Glomerular endothelial cell (primary cell): ENCODE measurements around the gene ALLC. TPM values are rescaled to one million over a fixed set of nuclear protein-coding genes. Genes with fewer than 3 reads are reported as not detected.

Experiments used
- DNase-seq: peaks from one replicate; pipeline ENCODE4 v3.0.0-alpha.2; 2011; ENCODE audit warnings: low read depth, low spot score; ENCODE audit errors: extremely low read depth
- total RNA-seq: library from RNA; depleted of rRNA; stranded (reverse); fragments of >200 nt; gene quantifications from 2 replicates; pipeline ENCODE4 v1.2.3, GENCODE V29; 2015

Gene ALLC
- total RNA-seq, 1 donor from 2014 or later: not detected

DNA sequence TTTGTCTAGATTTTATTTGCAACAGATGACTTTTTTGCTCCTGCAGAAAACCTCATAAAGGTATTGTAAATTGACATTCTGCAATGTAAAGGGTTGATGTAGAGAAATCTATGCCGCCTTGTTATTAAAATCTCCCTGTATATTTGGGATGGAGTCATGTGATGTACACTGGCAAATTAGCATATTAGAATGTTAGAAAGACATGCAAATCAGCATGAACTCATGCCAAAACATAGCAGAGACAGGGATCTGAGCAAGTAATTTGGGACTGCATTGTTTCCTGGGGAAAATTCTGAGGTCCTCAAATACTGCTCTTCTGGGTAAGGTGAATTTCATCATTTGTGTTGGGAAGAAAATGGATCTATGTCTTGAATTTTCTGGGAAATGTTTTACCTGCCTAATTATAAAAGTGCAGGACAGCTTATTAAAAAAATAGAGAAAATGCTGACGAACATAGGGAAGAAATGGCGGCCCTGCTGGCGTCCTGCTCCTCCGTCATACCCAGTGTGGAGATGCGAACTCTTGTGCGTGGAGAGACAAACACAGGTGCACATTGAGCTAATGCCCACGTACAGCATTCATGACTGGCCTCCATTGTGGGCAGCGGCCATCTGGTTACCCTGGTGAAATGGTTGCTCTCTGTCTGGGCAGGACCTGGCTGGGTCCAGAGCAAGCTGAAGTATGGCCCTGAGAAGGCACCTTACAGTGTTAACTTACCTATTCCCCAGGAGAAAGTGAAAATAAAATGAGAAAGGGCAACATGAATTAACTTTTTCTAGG is 16.3 kb downstream of the ALLC start:
- no peak for DNase-seq

- DNase-seq: no peak
Observed at GRCh38 chr2:3675687-3676086, 17.7 kb downstream of the ALLC start.

- no peak for DNase-seq
Observed at GRCh38 chr2:3677436-3677835, 19.4 kb downstream of the ALLC start.

- no peak for DNase-seq
Observed at GRCh38 chr2:3678212-3678611, 20.2 kb downstream of the ALLC start.

- DNase-seq: no peak
Observed at GRCh38 chr2:3679180-3679579, 21.2 kb downstream of the ALLC start.

- DNase-seq: no peak
Observed at GRCh38 chr2:3679616-3680393, 21.8 kb downstream of the ALLC start.

GRCh38 chr2:3680548-3681345 is 22.7 kb downstream of the ALLC start:
- DNase-seq: no peak

DNA sequence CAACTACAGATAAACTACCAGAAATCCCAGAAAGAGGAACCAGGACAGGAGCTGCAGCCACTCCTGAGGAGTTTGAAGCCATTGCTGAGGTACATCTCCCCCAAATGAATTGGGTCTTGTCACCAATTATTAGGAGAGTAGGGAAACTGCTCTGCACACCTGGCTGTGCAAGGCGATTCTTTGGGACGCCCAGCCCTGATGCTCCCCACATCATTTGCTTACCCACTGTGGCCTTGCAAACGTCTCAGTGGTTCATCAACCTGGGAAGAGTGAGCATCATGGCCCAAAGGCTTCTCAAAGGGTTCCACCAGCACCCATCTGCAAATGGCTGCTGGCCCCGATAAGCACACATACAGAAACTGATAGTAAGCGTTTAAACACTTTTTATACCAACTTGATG is 23.6 kb downstream of the ALLC start:
- DNase-seq: no peak

DNA sequence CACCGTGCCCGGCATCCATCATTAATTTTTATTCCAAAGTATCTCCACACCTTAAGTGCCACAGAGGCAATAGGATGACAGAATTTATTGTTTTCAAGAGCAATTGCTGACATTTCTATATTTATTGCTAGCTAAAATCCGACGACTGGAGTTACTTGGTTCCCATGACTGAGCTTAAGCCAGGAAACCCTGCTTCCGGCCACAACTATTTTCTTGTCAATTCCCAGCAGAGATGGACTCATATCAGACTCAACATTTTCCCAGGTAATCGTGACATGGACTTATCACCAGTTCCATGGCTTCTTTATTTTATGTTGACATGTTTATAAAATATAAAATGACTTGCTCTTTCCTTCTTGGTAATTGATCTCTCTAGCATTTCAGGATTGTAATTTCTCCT is 24.8 kb downstream of the ALLC start:
- no peak for DNase-seq

DNA sequence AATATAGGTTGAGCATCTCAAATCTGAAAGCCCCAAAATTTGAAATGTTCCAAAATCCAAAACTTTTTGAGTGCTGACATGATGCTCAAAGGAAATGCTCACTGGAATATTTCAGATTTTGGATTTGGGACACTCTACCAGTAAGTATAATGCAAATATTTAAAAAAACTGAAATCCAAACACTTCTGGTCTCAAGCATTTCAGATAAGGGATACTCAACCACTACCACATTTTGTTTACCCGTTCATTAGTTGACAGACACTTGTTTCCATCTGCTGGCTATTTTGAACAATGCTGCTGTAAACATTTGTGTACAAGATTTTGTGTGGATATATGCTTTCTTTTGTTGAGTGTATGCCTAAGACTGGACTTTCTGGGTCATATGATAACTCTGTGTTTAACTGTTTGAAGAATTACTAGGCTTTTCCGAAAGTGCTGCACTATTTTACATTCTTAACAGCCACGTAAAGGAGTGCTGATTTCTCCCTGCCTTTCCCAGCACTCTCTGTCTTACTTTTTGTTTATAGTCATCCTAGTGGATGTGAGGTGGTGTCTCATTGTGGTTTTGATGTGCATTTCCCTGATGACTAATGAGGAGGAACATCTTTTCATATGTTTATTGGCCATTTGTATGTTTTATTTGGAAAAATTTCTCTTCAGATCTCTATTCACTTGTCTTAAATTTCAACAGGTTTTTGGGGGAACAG is 25.9 kb downstream of the ALLC start:
- no peak for DNase-seq

- no peak for DNase-seq
Observed at GRCh38 chr2:3689998-3690748, 32.2 kb downstream of the ALLC start.

GRCh38 chr2:3692375-3692774 is 34.4 kb downstream of the ALLC start:
- DNase-seq: no peak

GRCh38 chr2:3696545-3696944 is 38.5 kb downstream of the ALLC start:
- DNase-seq: no peak

- no peak for DNase-seq
Observed at GRCh38 chr2:3701071-3701470, 43.1 kb downstream of the ALLC start.

GRCh38 chr2:3703236-3703756 is 45.3 kb downstream of the ALLC start, which contains the start of gene DCDC2C:
Gene DCDC2C, plus strand, starts transcription at chr2:3703575. Its CDS starts 177 bp downstream, at chr2:3703752.
- no peak for DNase-seq

GRCh38 chr2:3703757-3704355 is 45.9 kb downstream of the ALLC start:
- DNase-seq: no peak

DNA sequence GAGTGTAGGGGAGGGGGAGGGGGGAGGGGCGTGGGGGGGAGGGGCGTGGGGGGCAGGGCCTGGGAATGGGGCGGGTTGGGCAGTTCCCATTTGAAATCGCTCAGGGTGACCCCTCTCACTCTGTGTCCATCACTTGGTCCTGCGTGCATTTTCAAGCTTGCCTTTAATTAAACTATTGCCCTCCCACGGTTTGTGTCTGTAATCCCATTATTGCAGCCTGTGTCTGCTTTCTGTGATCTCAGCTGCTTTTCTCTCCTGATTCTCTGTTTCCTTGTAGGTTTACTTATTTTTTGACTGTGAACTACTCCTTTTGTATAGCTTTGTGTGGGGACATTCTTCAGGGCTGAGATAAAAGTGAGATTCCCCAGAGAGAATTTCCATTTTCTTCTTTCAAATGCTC is 46.7 kb downstream of the ALLC start:
- DNase-seq: no peak

DNA sequence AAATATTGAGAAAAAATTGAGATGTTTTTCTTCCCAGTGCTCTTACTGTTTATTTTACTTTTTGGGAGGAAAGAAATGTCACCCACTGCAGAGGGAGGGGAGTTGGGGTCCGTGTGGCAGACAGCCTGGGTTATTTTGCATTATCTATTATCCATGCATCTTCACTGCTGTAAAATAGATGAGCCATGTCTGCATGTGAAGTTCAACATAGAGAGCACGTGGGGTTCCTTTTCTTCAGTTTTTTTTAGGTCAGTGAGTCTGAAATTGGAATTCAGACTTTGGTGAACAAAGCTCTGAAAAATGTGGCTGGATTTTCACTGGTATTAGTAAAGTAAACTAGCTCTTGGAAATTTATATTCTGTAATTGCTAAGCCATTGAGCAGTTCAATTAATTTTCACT is 47.8 kb downstream of the ALLC start:
- no peak for DNase-seq

DNA sequence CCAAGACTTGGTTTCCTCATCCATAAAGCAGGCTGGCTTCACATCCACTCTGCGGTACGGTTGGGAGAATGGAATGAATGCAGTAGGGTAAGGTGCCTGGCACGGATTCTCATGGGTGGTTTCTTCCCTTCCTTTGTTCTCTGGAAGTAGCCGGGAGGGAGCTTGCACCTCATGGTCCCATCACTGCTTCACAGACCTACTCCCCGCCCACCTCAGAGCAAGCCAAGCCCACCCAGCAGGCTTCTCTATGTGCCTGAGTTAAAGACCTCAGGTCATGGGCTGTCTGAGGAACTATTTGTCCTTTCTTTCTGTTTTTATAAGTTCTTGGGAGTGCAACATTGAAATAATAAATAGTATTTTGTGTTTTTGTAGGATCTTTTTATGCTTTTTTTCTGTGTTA is 48.9 kb downstream of the ALLC start:
- DNase-seq: no peak
